NT2/D1 (cell line): ENCODE measurements around the gene AGMO.

ENCODE experiments used
- DNase-seq: peaks from one replicate; pipeline ENCODE4 v3.0.0-alpha.2; 2011; ENCODE audit warnings: low read depth, low spot score
- H3K27me3 ChIP-seq: 2 replicates; pipeline ENCODE4 v1.6.0; 2011; ENCODE audit warnings: mild to moderate bottlenecking; ENCODE audit not compliant: insufficient read length, insufficient read depth
- H3K36me3 ChIP-seq: 2 replicates; pipeline ENCODE4 v1.6.1; 2011; ENCODE audit warnings: mild to moderate bottlenecking, low read length, mixed read lengths; ENCODE audit not compliant: insufficient read depth, insufficient read length
- H3K4me1 ChIP-seq: 2 replicates; pipeline ENCODE4 v1.5.1; 2011; ENCODE audit not compliant: insufficient read depth, insufficient read length
- H3K4me3 ChIP-seq: 2 replicates; pipeline ENCODE4 v1.5.1; 2011; ENCODE audit warnings: low read depth; ENCODE audit not compliant: insufficient read length
- H3K9ac ChIP-seq: 2 replicates; pipeline ENCODE4 v1.6.0; 2011; ENCODE audit warnings: low read depth; ENCODE audit not compliant: insufficient read length
- H3K9me3 ChIP-seq: 2 replicates; pipeline ENCODE4 v1.5.1; 2011; ENCODE audit warnings: mild to moderate bottlenecking, low read length; ENCODE audit not compliant: insufficient read depth
- SUZ12 ChIP-seq: IDR thresholded peaks from 2 replicates; pipeline ENCODE4 v1.6.1; 2011; ENCODE audit not compliant: insufficient read length, insufficient read depth; ENCODE audit errors: extremely low read depth
- YY1 ChIP-seq: IDR thresholded peaks from 2 replicates; pipeline ENCODE4 v1.6.1; 2011; ENCODE audit not compliant: insufficient read length, insufficient read depth
- ZNF274 ChIP-seq: IDR thresholded peaks from 2 replicates; pipeline ENCODE4 v1.6.1; 2011; ENCODE audit warnings: mild to moderate bottlenecking, low read depth, low read length

AGMO gene

GRCh38 chr7:15560968-15561367 lies 847 bp downstream of the AGMO start:
- Histone ChIP-seq H3K9me3 (no peaks in the 10 kb centered on the region), H3K9ac (no peak overlapping the region), H3K36me3 (no peaks in the 10 kb centered on the region), H3K27me3 (no peaks in the 10 kb centered on the region), H3K4me1 (no peaks in the 10 kb centered on the region), H3K4me3 (no peak overlapping the region)
- TF ChIP-seq SUZ12 (no peak), ZNF274 (no peak), YY1 (no peak)
- no peak for DNase-seq

DNA sequence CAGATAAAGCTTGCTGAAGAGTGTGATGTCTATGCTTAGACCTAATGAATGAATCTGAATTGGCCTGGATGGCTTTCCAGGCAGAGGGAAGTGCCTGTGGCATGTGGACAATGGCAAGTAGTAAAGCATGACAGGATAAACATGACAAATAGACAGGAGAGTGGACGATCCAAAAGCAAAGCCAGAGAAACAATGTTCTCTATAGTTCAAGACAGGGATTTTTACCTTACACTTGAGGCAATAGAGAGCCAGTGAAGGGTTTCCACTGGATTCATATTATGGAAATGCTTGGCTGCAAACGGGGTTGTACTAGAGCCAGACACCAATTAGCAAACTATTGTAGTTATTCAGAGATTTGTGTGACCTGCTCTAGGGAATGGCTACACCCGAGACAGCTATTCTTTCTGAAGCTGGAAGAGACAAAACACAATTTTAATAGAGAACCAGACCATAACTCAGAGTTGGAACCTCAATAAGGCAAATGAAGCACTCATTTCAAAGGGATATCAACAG lies 2.3 kb downstream of the AGMO start:
- Histone ChIP-seq H3K4me1 (no peaks in the 10 kb centered on the region), H3K36me3 (no peaks in the 10 kb centered on the region), H3K9me3 (no peaks in the 10 kb centered on the region), H3K27me3 (no peaks in the 10 kb centered on the region), H3K4me3 (no peak overlapping the region), H3K9ac (no peak overlapping the region)
- no peak for TF ChIP-seq SUZ12
- no peak for TF ChIP-seq YY1
- no peak for TF ChIP-seq ZNF274
- no peak for DNase-seq

DNA sequence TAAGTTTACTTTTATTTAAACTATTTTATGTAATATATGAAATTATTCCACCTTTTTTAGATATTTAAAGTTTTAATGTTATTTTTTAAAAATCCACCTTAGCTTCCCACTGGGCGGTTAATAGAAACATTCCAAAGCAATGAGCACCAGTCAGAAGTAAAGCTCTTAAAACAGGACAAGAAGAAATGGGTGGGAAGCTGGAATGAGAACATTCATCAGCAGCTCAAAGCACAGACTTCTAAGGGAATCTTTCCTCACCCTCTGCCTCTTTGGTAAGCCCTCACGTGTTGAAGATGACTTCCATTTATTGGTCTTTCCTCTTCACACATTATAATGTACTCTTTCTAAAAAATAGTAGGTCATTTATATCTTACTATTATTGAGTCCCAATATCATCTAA lies 3.1 kb downstream of the AGMO start:
- Histone ChIP-seq H3K36me3 (no peaks in the 10 kb centered on the region), H3K4me3 (no peak overlapping the region), H3K27me3 (no peaks in the 10 kb centered on the region), H3K9me3 (no peaks in the 10 kb centered on the region), H3K4me1 (no peaks in the 10 kb centered on the region), H3K9ac (no peak overlapping the region)
- TF ChIP-seq SUZ12 (no peak), YY1 (no peak), ZNF274 (no peak)
- no peak for DNase-seq

DNA sequence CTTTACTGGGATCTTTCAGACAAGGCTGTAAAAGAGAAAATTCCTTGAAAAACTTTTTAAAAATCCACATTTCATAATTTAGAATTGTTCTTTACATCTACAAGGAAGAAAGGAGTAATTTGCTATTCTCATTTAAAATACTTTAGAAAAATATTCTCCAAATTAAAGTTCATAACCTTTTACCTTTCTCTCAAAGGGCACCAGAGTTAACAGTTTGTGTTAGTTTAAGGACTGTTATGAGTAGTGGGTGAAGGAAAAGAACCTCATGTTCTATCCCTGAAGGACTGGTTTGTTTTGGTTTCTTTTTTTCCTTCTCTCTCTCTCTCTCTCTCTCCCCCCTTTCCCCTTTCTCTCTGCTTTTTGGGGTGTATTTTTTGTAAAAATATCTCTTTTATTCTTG lies 4.1 kb downstream of the AGMO start:
- H3K36me3 ChIP-seq: no peaks in the 10 kb centered on the region
- DNase-seq: no peak
- TF ChIP-seq SUZ12: no peak
- TF ChIP-seq ZNF274: no peak
- no peak for TF ChIP-seq YY1
- no peaks in the 10 kb centered on the region for H3K9me3 ChIP-seq
- no peak overlapping the region for H3K9ac ChIP-seq
- H3K4me1 ChIP-seq: no peaks in the 10 kb centered on the region
- H3K4me3 ChIP-seq: no peak overlapping the region
- no peaks in the 10 kb centered on the region for H3K27me3 ChIP-seq

- no peak overlapping the region for H3K4me3 ChIP-seq
- no peaks in the 10 kb centered on the region for H3K4me1 ChIP-seq
- no peak for DNase-seq
- no peak overlapping the region for H3K9ac ChIP-seq
- H3K36me3 ChIP-seq: no peaks in the 10 kb centered on the region
- TF ChIP-seq YY1: no peak
- no peak for TF ChIP-seq ZNF274
- TF ChIP-seq SUZ12: no peak
- H3K27me3 ChIP-seq: no peaks in the 10 kb centered on the region
- H3K9me3 ChIP-seq: no peaks in the 10 kb centered on the region
Observed at GRCh38 chr7:15557186-15557585, 4.6 kb downstream of the AGMO start.

DNA sequence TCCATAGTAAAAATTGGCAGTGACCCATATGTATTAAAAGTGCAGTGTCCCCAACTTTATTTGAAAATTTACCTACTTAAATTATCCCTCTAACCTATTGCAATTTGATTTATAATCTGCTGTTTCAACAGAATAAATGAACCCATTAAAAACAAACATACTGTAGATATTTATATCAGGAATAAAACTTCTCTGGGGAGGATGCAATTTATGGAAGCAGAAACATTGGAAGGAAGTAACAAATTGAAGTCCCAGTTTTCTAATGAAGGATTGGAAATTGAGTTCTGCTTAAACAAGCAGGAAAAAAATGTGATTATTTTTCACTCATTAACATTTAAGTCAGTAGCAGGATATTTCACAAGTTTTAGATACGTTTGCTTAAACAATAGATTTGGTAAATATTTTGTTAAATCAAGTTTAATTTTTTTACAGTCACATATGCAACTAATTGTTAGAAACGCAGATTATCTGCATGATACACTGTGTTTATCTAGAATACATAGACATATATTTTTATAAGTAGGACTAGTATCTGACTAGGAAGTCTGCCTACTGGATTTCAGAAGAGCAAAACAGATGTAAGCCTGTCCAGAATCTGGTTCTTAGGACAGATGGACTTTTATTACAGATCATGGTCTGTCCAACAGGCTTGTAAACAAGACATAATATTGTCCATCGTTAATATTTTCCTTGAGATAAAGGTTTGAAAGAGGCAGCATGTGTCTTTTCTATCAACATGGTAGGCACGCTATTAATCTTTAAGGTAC lies 5.3 kb downstream of the AGMO start:
- no peak overlapping the region for H3K4me3 ChIP-seq
- no peaks in the 10 kb centered on the region for H3K36me3 ChIP-seq
- TF ChIP-seq ZNF274 (no peak), SUZ12 (no peak), YY1 (no peak)
- H3K4me1 ChIP-seq: no peaks in the 10 kb centered on the region
- no peak overlapping the region for H3K9ac ChIP-seq
- no peaks in the 10 kb centered on the region for H3K27me3 ChIP-seq
- no peak for DNase-seq
- H3K9me3 ChIP-seq: no peaks in the 10 kb centered on the region

DNA sequence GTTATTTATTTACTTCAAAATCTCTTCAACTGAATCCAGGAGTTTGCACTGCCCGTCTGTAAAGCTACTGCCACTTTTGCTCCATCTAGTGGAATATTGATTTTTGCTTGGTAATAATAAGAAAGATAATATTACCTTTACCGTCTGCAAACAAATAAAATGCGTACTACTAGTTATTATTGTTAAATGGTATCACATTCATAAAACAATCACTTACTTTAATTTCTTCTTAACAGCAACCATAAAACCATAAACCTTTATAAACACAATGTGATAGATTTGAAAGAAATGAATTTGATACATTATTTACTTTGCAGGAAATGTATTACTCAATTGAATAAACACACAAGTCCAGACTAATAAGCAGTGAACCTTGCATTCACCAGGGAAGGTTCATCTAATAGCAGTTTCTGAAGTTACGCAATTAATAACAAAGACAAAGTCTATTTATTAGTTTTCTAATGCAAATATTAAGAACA lies 6.4 kb downstream of the AGMO start:
- no peaks in the 10 kb centered on the region for H3K36me3 ChIP-seq
- no peaks in the 10 kb centered on the region for H3K27me3 ChIP-seq
- no peak overlapping the region for H3K9ac ChIP-seq
- no peak overlapping the region for H3K4me3 ChIP-seq
- no peaks in the 10 kb centered on the region for H3K4me1 ChIP-seq
- TF ChIP-seq ZNF274: no peak
- no peak for TF ChIP-seq SUZ12
- no peak for TF ChIP-seq YY1
- DNase-seq: no peak
- no peaks in the 10 kb centered on the region for H3K9me3 ChIP-seq
